IMR-90 (cell line): ENCODE data around the gene BHLHA9. TPM values are rescaled to one million over a fixed set of nuclear protein-coding genes. Genes with fewer than 3 reads are reported as not detected.

ENCODE experiments used
- ATAC-seq: fragments of 200-7000 bp; cut with Tn5 transposase; 2 replicates; pipeline ENCODE4 v1.9.1; 2020; ENCODE audit warnings: low read depth, mild to moderate bottlenecking, moderate library complexity
- BruUV-seq: library from RNA; stranded (reverse); fragments of 400-500 nt; replicated peaks from 2 replicates; lab custom pipeline; 2021; lab: Mats Ljungman, UMichigan
- CTCF ChIA-PET: fragments of 300-600 bp; formaldehyde crosslinking; extraction: SDS; loops from one replicate; lab custom pipeline; 2021; ENCODE audit warnings: antibody characterized with exemption; lab: Yijun Ruan, JAX
- POLR2A ChIA-PET: fragments of 300-600 bp; sonication (Branson Sonifier 250); formaldehyde crosslinking; loops from one replicate; lab custom pipeline; 2022; ENCODE audit warnings: antibody characterized with exemption; ENCODE audit not compliant: unreplicated experiment; lab: Charles Lee
- DNase-seq: peaks from one replicate; pipeline ENCODE4 v3.0.0; 2013
- H2AFZ ChIP-seq: replicated peaks from 2 replicates; pipeline ENCODE3; 2013; ENCODE audit warnings: low read length, mild to moderate bottlenecking; ENCODE audit not compliant: poor library complexity
- H2AK5ac ChIP-seq: 2 replicates; pipeline ENCODE4 v1.6.1; 2013; ENCODE audit warnings: low read depth, low read length, inconsistent platforms
- H2AK9ac ChIP-seq: replicated peaks from 2 replicates; pipeline ENCODE3; 2013; ENCODE audit warnings: mild to moderate bottlenecking, low read depth, low read length, moderate library complexity; ENCODE audit not compliant: poor library complexity
- H2BK120ac ChIP-seq: 2 replicates; pipeline ENCODE4 v1.6.1; 2013; ENCODE audit warnings: low read depth, low read length, inconsistent platforms
- H2BK15ac ChIP-seq: 3 replicates; pipeline ENCODE4 v1.6.1; 2013; ENCODE audit warnings: low read depth, low read length, inconsistent platforms
- H2BK20ac ChIP-seq: 2 replicates; pipeline ENCODE4 v1.6.1; 2013; ENCODE audit warnings: low read depth, mild to moderate bottlenecking, inconsistent platforms, low read length, moderate library complexity
- H2BK5ac ChIP-seq: 2 replicates; pipeline ENCODE4 v1.6.1; 2013; ENCODE audit warnings: mild to moderate bottlenecking, low read depth, low read length, inconsistent platforms; ENCODE audit not compliant: poor library complexity, severe bottlenecking
- H3K14ac ChIP-seq: replicated peaks from 2 replicates; pipeline ENCODE4 v1.6.1; 2013; ENCODE audit warnings: low read depth, low read length, inconsistent platforms
- H3K18ac ChIP-seq: 2 replicates; pipeline ENCODE4 v1.6.1; 2013; ENCODE audit warnings: low read depth, low read length, control low read depth
- H3K23ac ChIP-seq: 2 replicates; pipeline ENCODE4 v1.6.1; 2013; ENCODE audit warnings: low read depth, low read length, inconsistent platforms
- H3K27ac ChIP-seq: 2 replicates; pipeline ENCODE4 v1.5.1; 2013; ENCODE audit warnings: mild to moderate bottlenecking, control low read depth, low read length; ENCODE audit not compliant: insufficient read depth
- H3K27me3 ChIP-seq: 2 replicates; pipeline ENCODE4 v1.6.1; 2013; ENCODE audit warnings: low read length; ENCODE audit not compliant: control insufficient read depth, insufficient read depth
- H3K36me3 ChIP-seq: 2 replicates; pipeline ENCODE4 v1.6.1; 2013; ENCODE audit warnings: low read length, mixed read lengths; ENCODE audit not compliant: control insufficient read depth, insufficient read depth
- H3K4ac ChIP-seq: 2 replicates; pipeline ENCODE4 v1.6.1; 2013; ENCODE audit warnings: low read depth, low read length, inconsistent platforms
- H3K4me1 ChIP-seq: 2 replicates; pipeline ENCODE4 v1.6.1; 2013; ENCODE audit warnings: low read length, mixed read lengths; ENCODE audit not compliant: control insufficient read depth, insufficient read depth
- H3K4me2 ChIP-seq: 2 replicates; pipeline ENCODE4 v1.6.1; 2013; ENCODE audit warnings: low read depth, mild to moderate bottlenecking, control low read depth, low read length, moderate library complexity
- H3K4me3 ChIP-seq: 2 replicates; pipeline ENCODE4 v1.5.1; 2013; ENCODE audit warnings: low read depth, mild to moderate bottlenecking, control low read depth, low read length, moderate library complexity; ENCODE audit not compliant: insufficient read depth
- H3K56ac ChIP-seq: 2 replicates; pipeline ENCODE4 v1.6.1; 2013; ENCODE audit warnings: low read length, inconsistent platforms; ENCODE audit not compliant: insufficient read depth; ENCODE audit errors: extremely low read depth
- H3K79me1 ChIP-seq, 2 experiments: 2 replicates each; pipeline ENCODE4 v1.6.1; 2013; ENCODE audit warnings: low read length in 2 of 2, inconsistent platforms in 1 of 2, low read depth in 1 of 2
- H3K9ac ChIP-seq: 2 replicates; pipeline ENCODE4 v1.6.1; 2013; ENCODE audit warnings: low read depth, low read length, control low read depth
- H3K9me1 ChIP-seq: 2 replicates; pipeline ENCODE4 v1.6.1; 2013; ENCODE audit warnings: low read length, inconsistent platforms; ENCODE audit not compliant: insufficient read depth
- H3K9me3 ChIP-seq: 2 replicates; pipeline ENCODE4 v1.6.1; 2013; ENCODE audit warnings: low read length; ENCODE audit not compliant: control insufficient read depth, insufficient read depth
- H4K20me1 ChIP-seq: 2 replicates; pipeline ENCODE4 v1.6.1; 2013; ENCODE audit warnings: low read length, inconsistent platforms; ENCODE audit not compliant: insufficient read depth
- H4K5ac ChIP-seq: 2 replicates; pipeline ENCODE4 v1.6.1; 2013; ENCODE audit warnings: mild to moderate bottlenecking, low read depth, low read length, control low read depth
- H4K8ac ChIP-seq, 2 experiments: 2 replicates each; pipeline ENCODE4 v1.6.1; 2013; ENCODE audit warnings: low read depth in 2 of 2, low read length in 2 of 2, control low read depth in 1 of 2, inconsistent platforms in 1 of 2
- H4K91ac ChIP-seq: 2 replicates; pipeline ENCODE4 v1.6.1; 2013; ENCODE audit warnings: low read depth, low read length, inconsistent platforms; ENCODE audit not compliant: insufficient read depth
- CEBPB ChIP-seq: IDR thresholded peaks from 2 replicates; pipeline ENCODE4 v1.6.1; 2012; ENCODE audit warnings: low read depth, low read length, improper control_type of control experiment
- CTCF ChIP-seq: conservative IDR thresholded peaks from 2 replicates; pipeline ENCODE4 v1.5.1; 2012; ENCODE audit warnings: mild to moderate bottlenecking, low read depth, low read length, improper control_type of control experiment
- MAZ ChIP-seq: IDR thresholded peaks from 2 replicates; pipeline ENCODE4 v1.6.1; 2012; ENCODE audit warnings: low read depth, mild to moderate bottlenecking, low read length, improper control_type of control experiment, moderate library complexity, borderline replicate concordance
- NFE2L2 ChIP-seq: fragments of 150-350 bp; IDR thresholded peaks from 2 replicates; pipeline ENCODE4 v1.6.1; 2016; ENCODE audit warnings: low read depth, mild to moderate bottlenecking, low read length
- POLR2A ChIP-seq: IDR thresholded peaks from 2 replicates; pipeline ENCODE4 v1.6.1; 2012; ENCODE audit warnings: mild to moderate bottlenecking, low read depth, low read length
- RAD21 ChIP-seq: IDR thresholded peaks from 2 replicates; pipeline ENCODE4 v1.6.1; 2012; ENCODE audit warnings: low read length, improper control_type of control experiment
- RFX5 ChIP-seq: IDR thresholded peaks from 2 replicates; pipeline ENCODE4 v1.8.0; 2012; ENCODE audit warnings: low read depth, mild to moderate bottlenecking, low read length, moderate library complexity
- SMC3 ChIP-seq: fragments of 150-350 bp; IDR thresholded peaks from 2 replicates; pipeline ENCODE4 v1.6.1; 2016; ENCODE audit warnings: low read depth, mild to moderate bottlenecking, antibody characterized with exemption, low read length, moderate library complexity
- WGBS, 2 experiments: methylation state at CpG; one replicate each; pipeline versions ENCODE4 v1.1.5 to v1.1.7; 2013; ENCODE audit warnings: missing lambda C conversion rate in 2 of 2; ENCODE audit not compliant: insufficient read length in 1 of 2; ENCODE audit errors: extremely low coverage in 2 of 2; 5-methylcytosine and 5-hydroxymethylcytosine counted together
- dilution Hi-C: fragments of 300-500 bp; cut with HindIII; formaldehyde crosslinking; loops from one replicate; pipeline ENCODE4 v1.14.3; 2018; ENCODE audit warnings: low sequenced_read_pairs; ENCODE audit not compliant: unreplicated experiment
- in situ Hi-C: fragments of 300-500 bp; cut with MboI; formaldehyde crosslinking; loops from 3 replicates; pipeline ENCODE4 v1.14.3; 2019; ENCODE audit warnings: low sequenced_read_pairs, inconsistent platforms, mixed read lengths
- intact Hi-C: fragments of 100-400 bp; cut with micrococcal nuclease; formaldehyde crosslinking; loops from 2 replicates; pipeline ENCODE4 v1.10.0; 2022
- polyA plus RNA-seq, 3 experiments: library from polyadenylated mRNA; depleted of rRNA; stranded (reverse); fragments of >200 nt; gene quantifications; 2 replicates each; pipeline ENCODE4 v1.2.3, GENCODE V29; 2012; ENCODE audit warnings: low replicate concordance in 1 of 3
- total RNA-seq: library from RNA; depleted of rRNA; stranded (reverse); fragments of >200 nt; gene quantifications from 2 replicates; pipeline ENCODE4 v1.2.3, GENCODE V29; 2012
- TF ChIP-seq, protein P1 (sequence below): fragments of 150-350 bp; IDR thresholded peaks from 2 replicates; pipeline ENCODE4 v1.6.1; 2016; ENCODE audit warnings: low read depth, mild to moderate bottlenecking, low read length, moderate library complexity, borderline replicate concordance

The BHLHA9 gene
- total and polyA plus RNA-seq, 2 of the 4 experiments (the other 2 are of a cell fraction) = not detected

- CTCF ChIA-PET = interaction anchor here (0.7 kb wide), 1 partner anchor 35 kb away, joined by 4 read pairs; no protein-coding TSS in a partner anchor
- dilution Hi-C loops = no loop called here
- H2BK120ac ChIP-seq = no peak overlapping the region
Observed at GRCh38 chr17:1304962-1305563, 34.8 kb downstream of the BHLHA9 start.

More at GRCh38 chr17:1304962-1305563, 34.8 kb downstream of the BHLHA9 start:
- no peak overlapping the region for H3K14ac ChIP-seq
- WGBS, 2 experiments = 37% methylated on average over 4 of the region's 19 CpGs; no CpG with 5 or more reads in 1 of the 2 experiments
- intact Hi-C loops (no loop called here), in situ Hi-C loops (no loop called here)
- H3K56ac ChIP-seq = no peak overlapping the region
- no peaks in the 10 kb centered on the region for H3K4me1 ChIP-seq
- DNase-seq (no peak), ATAC-seq (no peak)
- H3K36me3 ChIP-seq = no peaks in the 10 kb centered on the region
- H2BK15ac ChIP-seq = no peak overlapping the region
- H3K9me1 ChIP-seq = no peaks in the 10 kb centered on the region
- H3K9ac ChIP-seq = no peak overlapping the region
- H3K4ac ChIP-seq = no peak overlapping the region
- no peak overlapping the region for H3K4me2 ChIP-seq
- no peaks in the 10 kb centered on the region for H4K20me1 ChIP-seq
- H4K5ac ChIP-seq = no peak overlapping the region
- H3K27ac ChIP-seq = no peak overlapping the region
- H4K91ac ChIP-seq = no peak overlapping the region
- no peak overlapping the region for H3K4me3 ChIP-seq
- BruUV-seq = no TSS peak
- H2AFZ ChIP-seq = no peak overlapping the region
- no peak overlapping the region for H2BK5ac ChIP-seq
- no peaks in the 10 kb centered on the region for H3K9me3 ChIP-seq
- H3K79me1 ChIP-seq = no peaks in the 10 kb centered on the region
- no peak overlapping the region for H2AK9ac ChIP-seq
- no peak overlapping the region for H3K23ac ChIP-seq
- peaks cover 41% of the 10 kb centered on the region for H3K27me3 ChIP-seq
- H2AK5ac ChIP-seq = no peak overlapping the region
- H2BK20ac ChIP-seq = no peak overlapping the region
- TF ChIP-seq POLR2A = no peak
- TF ChIP-seq RAD21 = no peak
- no peak for TF ChIP-seq RFX5
- no peak for TF ChIP-seq NFE2L2
- TF ChIP-seq MAZ = no peak
- no peak for TF ChIP-seq SMC3
- TF ChIP-seq CTCF = no peak
- no peak for TF ChIP-seq CEBPB
- TF ChIP-seq, protein P1, sequence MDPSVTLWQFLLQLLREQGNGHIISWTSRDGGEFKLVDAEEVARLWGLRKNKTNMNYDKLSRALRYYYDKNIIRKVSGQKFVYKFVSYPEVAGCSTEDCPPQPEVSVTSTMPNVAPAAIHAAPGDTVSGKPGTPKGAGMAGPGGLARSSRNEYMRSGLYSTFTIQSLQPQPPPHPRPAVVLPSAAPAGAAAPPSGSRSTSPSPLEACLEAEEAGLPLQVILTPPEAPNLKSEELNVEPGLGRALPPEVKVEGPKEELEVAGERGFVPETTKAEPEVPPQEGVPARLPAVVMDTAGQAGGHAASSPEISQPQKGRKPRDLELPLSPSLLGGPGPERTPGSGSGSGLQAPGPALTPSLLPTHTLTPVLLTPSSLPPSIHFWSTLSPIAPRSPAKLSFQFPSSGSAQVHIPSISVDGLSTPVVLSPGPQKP = no peak
- POLR2A ChIA-PET = interaction anchor here (0.5 kb wide), 1 partner anchor 88 kb away, joined by 4 read pairs; no protein-coding TSS in a partner anchor
- no peak overlapping the region for H3K18ac ChIP-seq
- H4K8ac ChIP-seq = no peak overlapping the region
